ENCODE data around the gene BBX. TPM values are rescaled to one million over a fixed set of nuclear protein-coding genes. Genes with fewer than 3 reads are reported as not detected.

Gene BBX
- polyA plus RNA-seq, 3 donors, result 15.7 to 25.1 (median 16.6) TPM

DNA sequence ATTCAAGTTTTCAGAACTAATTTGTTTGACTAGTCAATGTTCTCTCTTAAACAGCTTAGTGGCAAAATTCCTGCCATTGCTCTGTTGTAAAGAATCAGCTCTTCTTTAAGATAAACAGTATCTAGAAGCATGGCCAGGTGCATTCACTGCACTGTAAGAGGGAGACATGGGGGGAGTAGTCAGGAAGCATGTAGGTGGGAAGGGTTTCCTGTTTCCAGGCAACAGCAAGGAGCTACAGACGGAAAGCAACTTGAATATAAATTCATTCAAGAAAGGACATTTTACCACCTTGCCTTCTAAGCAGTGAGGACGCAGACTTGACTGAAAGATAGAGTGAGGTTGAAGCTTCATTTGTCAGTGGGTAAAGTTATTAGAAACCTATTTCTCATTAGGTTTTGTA lies 55.3 kb downstream of the BBX start:
- H3K27ac ChIP-seq (ENCODE audit: low read depth in 1 of 2, low read length in 2 of 2), result no peak overlapping the region
- no peaks in the 10 kb centered on the region for H3K4me1 ChIP-seq (ENCODE audit: control insufficient read depth in 1 of 2, insufficient read depth in 2 of 2, low read length in 2 of 2)
- no peak overlapping the region for H3K4me3 ChIP-seq (replicated peaks in 1 of 3; ENCODE audit: low read depth in 2 of 3, low read length in 3 of 3)
- no peak overlapping the region for H3K4me2 ChIP-seq (replicated peaks; ENCODE audit: extremely low read depth, low read length, poor library complexity, severe bottlenecking)
- intact Hi-C loops (cut with micrococcal nuclease), result loop anchor here in 1 of 2 donors (10.0 kb wide), 1 partner anchor 167 kb away; no protein-coding TSS in a partner anchor
- Mint-ChIP-seq H3K4me1 (peaks cover 2% of the 10 kb centered on the region), H3K9me3 (no peaks in the 10 kb centered on the region), H3K36me3 (peaks cover 0 to 3% of the 10 kb centered on the region in 2 donors), H3K4me3 (no peak overlapping the region), H3K27me3 (ENCODE audit: low read depth in 3 of 3) (no peaks in the 10 kb centered on the region), H3K27ac (no peak overlapping the region)
- TF ChIP-seq, protein P1, sequence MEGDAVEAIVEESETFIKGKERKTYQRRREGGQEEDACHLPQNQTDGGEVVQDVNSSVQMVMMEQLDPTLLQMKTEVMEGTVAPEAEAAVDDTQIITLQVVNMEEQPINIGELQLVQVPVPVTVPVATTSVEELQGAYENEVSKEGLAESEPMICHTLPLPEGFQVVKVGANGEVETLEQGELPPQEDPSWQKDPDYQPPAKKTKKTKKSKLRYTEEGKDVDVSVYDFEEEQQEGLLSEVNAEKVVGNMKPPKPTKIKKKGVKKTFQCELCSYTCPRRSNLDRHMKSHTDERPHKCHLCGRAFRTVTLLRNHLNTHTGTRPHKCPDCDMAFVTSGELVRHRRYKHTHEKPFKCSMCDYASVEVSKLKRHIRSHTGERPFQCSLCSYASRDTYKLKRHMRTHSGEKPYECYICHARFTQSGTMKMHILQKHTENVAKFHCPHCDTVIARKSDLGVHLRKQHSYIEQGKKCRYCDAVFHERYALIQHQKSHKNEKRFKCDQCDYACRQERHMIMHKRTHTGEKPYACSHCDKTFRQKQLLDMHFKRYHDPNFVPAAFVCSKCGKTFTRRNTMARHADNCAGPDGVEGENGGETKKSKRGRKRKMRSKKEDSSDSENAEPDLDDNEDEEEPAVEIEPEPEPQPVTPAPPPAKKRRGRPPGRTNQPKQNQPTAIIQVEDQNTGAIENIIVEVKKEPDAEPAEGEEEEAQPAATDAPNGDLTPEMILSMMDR (IDR thresholded peaks at IDR 0.05), result no peak
- H4K20me1 ChIP-seq (ENCODE audit: insufficient read depth, low read length), result peaks cover 9% of the 10 kb centered on the region
- no peaks in the 10 kb centered on the region for H3K27me3 ChIP-seq (ENCODE audit: control insufficient read depth in 2 of 2, insufficient read depth in 2 of 2, low read length in 2 of 2)
- H3K9me3 ChIP-seq (replicated peaks in 1 of 2; ENCODE audit: control insufficient read depth in 1 of 2, insufficient read depth in 1 of 2, low read length in 2 of 2), result no peaks in the 10 kb centered on the region
- no CpG with 5 or more reads among the region's 2 CpGs for WGBS (ENCODE audit: insufficient coverage)
- DNase-seq, result no peak
- peaks cover 0 to 6% of the 10 kb centered on the region in 2 donors for H3K36me3 ChIP-seq (replicated peaks in 1 of 2; ENCODE audit: control insufficient read depth in 1 of 2, insufficient read depth in 2 of 2, low read length in 2 of 2)
- no peaks in the 10 kb centered on the region for H3K79me2 ChIP-seq (ENCODE audit: insufficient read depth, low read length)
- H2AFZ ChIP-seq (ENCODE audit: insufficient read depth, low read depth, low read length, poor library complexity, severe bottlenecking), result no peak overlapping the region
- H3K9ac ChIP-seq (ENCODE audit: insufficient read depth, low read length, poor library complexity, severe bottlenecking), result no peak overlapping the region

DNA sequence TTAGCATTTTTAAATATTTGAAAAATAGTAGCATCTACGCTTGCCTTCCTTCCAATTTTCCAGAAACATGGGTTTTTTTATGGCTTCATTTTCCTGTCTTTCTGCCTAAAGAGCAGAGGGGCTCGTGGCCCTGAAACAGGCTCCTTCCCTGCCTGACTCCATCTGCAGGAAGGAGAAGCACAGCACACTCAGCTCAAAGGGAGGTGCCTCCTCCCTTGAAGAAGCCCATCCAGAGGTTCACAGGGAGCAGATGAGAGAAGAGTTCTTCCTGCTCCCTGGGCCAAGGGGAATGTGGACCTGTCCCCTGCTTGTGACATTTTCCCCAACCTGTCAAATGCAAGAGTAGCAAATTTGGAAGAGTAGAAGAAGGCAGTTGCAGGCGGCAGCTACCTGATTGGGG lies 55.8 kb downstream of the BBX start:
- peaks cover 2% of the 10 kb centered on the region for H3K4me1 Mint-ChIP-seq
- no peak overlapping the region for H3K4me2 ChIP-seq (replicated peaks; ENCODE audit: extremely low read depth, low read length, poor library complexity, severe bottlenecking)
- no peak overlapping the region for H2AFZ ChIP-seq (ENCODE audit: insufficient read depth, low read depth, low read length, poor library complexity, severe bottlenecking)
- no peak overlapping the region for H3K4me3 ChIP-seq (replicated peaks in 1 of 3; ENCODE audit: low read depth in 2 of 3, low read length in 3 of 3)
- peaks cover 0 to 6% of the 10 kb centered on the region in 2 donors for H3K36me3 ChIP-seq (replicated peaks in 1 of 2; ENCODE audit: control insufficient read depth in 1 of 2, insufficient read depth in 2 of 2, low read length in 2 of 2)
- peaks cover 0 to 3% of the 10 kb centered on the region in 2 donors for H3K36me3 Mint-ChIP-seq
- H3K79me2 ChIP-seq (ENCODE audit: insufficient read depth, low read length), result no peaks in the 10 kb centered on the region
- no peaks in the 10 kb centered on the region for H3K27me3 Mint-ChIP-seq (ENCODE audit: low read depth in 3 of 3)
- H3K9me3 Mint-ChIP-seq, result no peaks in the 10 kb centered on the region
- TF ChIP-seq, protein P1 (IDR thresholded peaks at IDR 0.05), result no peak
- WGBS (ENCODE audit: insufficient coverage), result 84% methylated on average over 3 of the region's 3 CpGs
- no peaks in the 10 kb centered on the region for H3K9me3 ChIP-seq (replicated peaks in 1 of 2; ENCODE audit: control insufficient read depth in 1 of 2, insufficient read depth in 1 of 2, low read length in 2 of 2)
- intact Hi-C loops (cut with micrococcal nuclease), result loop anchor here in 1 of 2 donors (10.0 kb wide), 1 partner anchor 166 kb away; no protein-coding TSS in a partner anchor
- H3K4me1 ChIP-seq (ENCODE audit: control insufficient read depth in 1 of 2, insufficient read depth in 2 of 2, low read length in 2 of 2), result no peaks in the 10 kb centered on the region
- H3K9ac ChIP-seq (ENCODE audit: insufficient read depth, low read length, poor library complexity, severe bottlenecking), result no peak overlapping the region
- peak overlapping the region in 2 of 7 donors; percentile 48 to 74 for H3K27ac Mint-ChIP-seq
- no peak overlapping the region for H3K4me3 Mint-ChIP-seq
- H3K27me3 ChIP-seq (ENCODE audit: control insufficient read depth in 2 of 2, insufficient read depth in 2 of 2, low read length in 2 of 2), result no peaks in the 10 kb centered on the region
- peaks cover 9% of the 10 kb centered on the region for H4K20me1 ChIP-seq (ENCODE audit: insufficient read depth, low read length)
- H3K27ac ChIP-seq (ENCODE audit: low read depth in 1 of 2, low read length in 2 of 2), result no peak overlapping the region
- DNase-seq, result no peak

Measured in CD14-positive monocyte (primary cell).